Fibroblast of pulmonary artery (primary cell): ENCODE results near the gene PCDHGA8.
"Not testable (repeated sequence)": the region's sequence is repeated elsewhere in the genome, so short reads cannot be mapped to it uniquely, and the experiment has no call there.

Experiments
- DNase-seq: peaks from one replicate; pipeline ENCODE4 v3.0.0-alpha.2; 2010; ENCODE audit warnings: low read depth
- H3K4me3 ChIP-seq: replicated peaks from 2 replicates; pipeline ENCODE4 v1.5.1; 2011; ENCODE audit warnings: low read depth, mild to moderate bottlenecking, control low read depth, low read length, moderate library complexity
- TF ChIP-seq, protein P1 (sequence below): IDR thresholded peaks from 2 replicates; pipeline ENCODE4 v1.5.1; 2011; ENCODE audit warnings: mild to moderate bottlenecking, control low read depth, low read length, inconsistent platforms; ENCODE audit errors: missing control alignments

The PCDHGA8 gene

DNA sequence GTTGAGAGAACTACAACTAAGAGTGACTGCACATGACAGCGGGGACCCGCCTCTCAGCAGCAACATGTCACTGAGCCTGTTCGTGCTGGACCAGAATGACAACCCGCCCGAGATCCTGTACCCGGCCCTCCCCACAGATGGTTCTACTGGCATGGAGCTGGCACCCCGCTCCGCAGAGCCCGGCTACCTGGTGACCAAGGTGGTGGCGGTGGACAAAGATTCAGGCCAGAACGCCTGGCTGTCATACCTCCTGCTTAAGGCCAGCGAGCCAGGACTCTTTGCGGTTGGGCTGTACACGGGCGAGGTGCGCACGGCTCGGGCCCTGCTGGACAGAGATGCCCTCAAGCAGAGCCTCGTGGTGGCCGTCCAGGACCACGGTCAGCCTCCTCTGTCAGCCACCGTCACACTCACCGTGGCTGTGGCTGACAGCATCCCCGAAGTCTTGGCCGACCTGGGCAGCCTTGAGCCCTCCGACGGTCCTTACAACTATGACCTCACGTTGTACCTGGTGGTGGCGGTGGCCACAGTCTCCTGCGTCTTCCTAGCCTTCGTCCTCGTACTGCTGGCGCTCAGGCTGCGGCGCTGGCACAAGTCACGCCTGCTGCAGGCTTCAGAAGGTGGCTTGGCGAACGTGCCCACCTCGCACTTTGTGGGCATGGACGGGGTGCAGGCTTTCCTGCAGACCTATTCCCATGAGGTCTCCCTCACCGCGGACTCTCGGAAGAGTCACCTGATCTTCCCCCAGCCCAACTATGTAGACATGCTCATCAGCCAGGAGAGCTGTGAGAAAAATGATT is 7.8 kb upstream of the PCDHGA8 start:
- H3K4me3 ChIP-seq = no peak overlapping the region
- DNase-seq = no peak
- TF ChIP-seq, protein P1, sequence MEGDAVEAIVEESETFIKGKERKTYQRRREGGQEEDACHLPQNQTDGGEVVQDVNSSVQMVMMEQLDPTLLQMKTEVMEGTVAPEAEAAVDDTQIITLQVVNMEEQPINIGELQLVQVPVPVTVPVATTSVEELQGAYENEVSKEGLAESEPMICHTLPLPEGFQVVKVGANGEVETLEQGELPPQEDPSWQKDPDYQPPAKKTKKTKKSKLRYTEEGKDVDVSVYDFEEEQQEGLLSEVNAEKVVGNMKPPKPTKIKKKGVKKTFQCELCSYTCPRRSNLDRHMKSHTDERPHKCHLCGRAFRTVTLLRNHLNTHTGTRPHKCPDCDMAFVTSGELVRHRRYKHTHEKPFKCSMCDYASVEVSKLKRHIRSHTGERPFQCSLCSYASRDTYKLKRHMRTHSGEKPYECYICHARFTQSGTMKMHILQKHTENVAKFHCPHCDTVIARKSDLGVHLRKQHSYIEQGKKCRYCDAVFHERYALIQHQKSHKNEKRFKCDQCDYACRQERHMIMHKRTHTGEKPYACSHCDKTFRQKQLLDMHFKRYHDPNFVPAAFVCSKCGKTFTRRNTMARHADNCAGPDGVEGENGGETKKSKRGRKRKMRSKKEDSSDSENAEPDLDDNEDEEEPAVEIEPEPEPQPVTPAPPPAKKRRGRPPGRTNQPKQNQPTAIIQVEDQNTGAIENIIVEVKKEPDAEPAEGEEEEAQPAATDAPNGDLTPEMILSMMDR = no peak

DNA sequence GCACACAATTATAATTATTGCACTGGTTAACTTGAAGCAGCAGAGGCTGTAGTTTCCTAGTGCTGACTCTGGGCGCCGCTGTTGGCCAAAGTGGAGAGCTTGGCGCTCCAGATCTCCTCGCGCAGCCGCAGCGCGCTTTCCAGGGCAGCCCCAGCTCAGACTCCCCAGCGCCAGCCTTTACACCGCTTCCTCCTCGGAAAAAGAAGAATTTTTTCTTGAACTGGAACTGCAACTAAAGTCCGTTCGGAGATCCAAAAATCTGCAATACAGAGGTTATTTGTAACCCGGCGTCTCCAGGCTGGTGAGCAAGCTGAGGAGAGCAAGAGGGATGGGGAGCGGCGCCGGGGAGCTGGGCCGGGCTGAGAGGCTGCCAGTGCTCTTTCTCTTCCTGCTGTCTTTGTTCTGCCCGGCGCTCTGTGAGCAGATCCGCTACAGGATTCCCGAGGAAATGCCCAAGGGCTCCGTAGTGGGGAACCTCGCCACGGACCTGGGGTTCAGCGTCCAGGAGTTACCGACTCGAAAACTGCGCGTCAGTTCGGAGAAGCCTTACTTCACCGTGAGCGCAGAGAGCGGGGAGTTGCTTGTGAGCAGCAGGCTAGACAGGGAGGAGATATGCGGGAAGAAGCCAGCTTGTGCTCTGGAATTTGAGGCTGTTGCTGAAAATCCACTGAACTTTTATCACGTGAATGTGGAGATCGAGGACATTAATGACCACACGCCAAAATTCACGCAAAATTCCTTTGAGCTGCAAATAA is 4.7 kb upstream of the PCDHGA8 start, which contains the start of gene PCDHGB4:
PCDHGB4 (plus strand) TSS at position 142 of the 755 bp plus-strand sequence; CDS start at position 329, 187 bp downstream.
- H3K4me3 ChIP-seq = peak within 1 kb of the TSS; percentile 57

DNA sequence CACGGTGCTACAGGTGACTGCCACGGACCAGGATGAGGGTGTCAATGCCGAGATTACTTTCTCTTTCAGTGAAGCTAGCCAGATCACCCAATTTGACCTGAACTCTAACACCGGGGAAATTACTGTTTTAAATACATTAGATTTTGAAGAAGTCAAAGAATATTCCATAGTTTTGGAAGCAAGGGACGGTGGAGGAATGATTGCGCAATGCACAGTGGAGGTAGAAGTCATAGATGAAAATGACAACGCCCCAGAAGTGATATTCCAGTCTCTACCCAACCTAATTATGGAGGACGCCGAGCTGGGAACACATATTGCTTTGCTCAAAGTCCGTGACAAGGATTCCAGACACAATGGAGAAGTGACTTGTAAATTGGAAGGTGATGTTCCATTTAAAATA is 3.8 kb upstream of the PCDHGA8 start:
- DNase-seq = no peak
- no peak overlapping the region for H3K4me3 ChIP-seq
- TF ChIP-seq, protein P1 = no peak

More for the DNA sequence above, 4.7 kb upstream of the PCDHGA8 start, which contains the start of gene PCDHGB4:
- TF ChIP-seq, protein P1 = peak; percentile 59
- DNase-seq = peak; percentile 74

DNA sequence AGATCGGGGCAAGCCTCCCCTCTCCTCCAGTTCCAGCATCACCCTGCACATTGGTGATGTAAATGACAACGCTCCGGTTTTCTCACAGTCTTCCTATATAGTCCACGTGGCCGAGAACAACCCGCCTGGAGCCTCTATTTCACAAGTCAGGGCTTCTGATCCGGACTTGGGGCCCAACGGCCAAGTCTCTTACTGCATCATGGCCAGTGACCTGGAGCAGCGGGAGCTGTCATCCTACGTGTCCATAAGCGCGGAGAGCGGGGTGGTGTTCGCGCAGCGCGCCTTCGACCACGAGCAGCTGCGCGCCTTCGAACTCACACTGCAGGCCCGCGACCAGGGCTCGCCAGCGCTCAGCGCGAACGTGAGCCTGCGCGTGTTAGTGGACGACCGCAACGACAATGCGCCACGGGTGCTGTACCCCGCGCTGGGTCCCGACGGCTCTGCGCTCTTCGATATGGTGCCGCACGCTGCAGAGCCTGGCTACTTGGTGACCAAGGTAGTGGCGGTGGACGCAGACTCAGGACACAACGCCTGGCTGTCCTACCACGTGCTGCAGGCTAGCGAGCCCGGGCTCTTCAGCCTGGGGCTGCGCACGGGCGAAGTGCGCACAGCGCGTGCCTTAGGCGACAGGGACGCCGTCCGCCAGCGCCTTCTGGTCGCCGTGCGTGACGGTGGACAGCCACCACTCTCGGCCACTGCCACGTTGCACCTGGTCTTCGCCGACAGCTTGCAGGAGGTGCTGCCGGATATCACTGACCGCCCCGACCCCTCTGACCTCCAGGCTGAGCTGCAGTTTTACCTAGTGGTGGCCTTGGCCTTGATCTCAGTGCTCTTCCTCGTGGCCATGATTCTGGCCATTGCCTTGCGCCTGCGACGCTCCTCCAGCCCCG is 3.0 kb upstream of the PCDHGA8 start:
- H3K4me3 ChIP-seq = no peak overlapping the region
- DNase-seq = no peak
- TF ChIP-seq, protein P1 = no peak

DNA sequence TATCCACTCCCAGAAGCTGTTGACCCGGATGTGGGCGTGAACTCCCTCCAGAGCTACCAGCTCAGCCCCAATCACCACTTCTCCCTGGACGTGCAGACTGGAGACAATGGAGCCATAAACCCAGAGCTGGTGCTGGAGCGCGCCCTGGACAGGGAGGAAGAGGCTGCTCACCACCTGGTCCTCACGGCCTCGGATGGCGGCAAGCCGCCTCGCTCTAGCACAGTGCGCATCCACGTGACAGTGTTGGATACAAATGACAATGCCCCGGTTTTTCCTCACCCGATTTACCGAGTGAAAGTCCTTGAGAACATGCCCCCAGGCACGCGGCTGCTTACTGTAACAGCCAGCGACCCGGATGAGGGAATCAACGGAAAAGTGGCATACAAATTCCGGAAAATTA is 834 bp downstream of the PCDHGA8 start:
- no peak for DNase-seq
- H3K4me3 ChIP-seq = no peak overlapping the region
- TF ChIP-seq, protein P1 = no peak

DNA sequence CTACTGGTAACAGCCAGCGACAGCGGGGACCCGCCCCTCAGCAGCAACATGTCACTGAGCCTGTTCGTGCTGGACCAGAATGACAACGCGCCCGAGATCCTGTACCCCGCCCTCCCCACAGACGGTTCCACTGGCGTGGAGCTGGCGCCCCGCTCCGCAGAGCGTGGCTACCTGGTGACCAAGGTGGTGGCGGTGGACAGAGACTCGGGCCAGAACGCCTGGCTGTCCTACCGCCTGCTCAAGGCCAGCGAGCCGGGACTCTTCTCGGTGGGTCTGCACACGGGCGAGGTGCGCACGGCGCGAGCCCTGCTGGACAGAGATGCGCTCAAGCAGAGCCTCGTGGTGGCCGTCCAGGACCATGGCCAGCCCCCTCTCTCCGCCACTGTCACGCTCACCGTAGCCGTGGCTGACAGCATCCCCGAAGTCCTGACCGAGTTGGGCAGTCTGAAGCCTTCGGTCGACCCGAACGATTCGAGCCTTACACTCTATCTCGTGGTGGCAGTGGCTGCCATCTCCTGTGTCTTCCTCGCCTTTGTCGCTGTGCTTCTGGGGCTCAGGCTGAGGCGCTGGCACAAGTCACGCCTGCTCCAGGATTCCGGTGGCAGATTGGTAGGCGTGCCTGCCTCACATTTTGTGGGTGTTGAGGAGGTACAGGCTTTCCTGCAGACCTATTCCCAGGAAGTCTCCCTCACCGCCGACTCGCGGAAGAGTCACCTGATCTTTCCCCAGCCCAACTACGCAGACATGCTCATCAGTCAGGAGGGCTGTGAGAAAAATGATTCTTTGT is 2.2 kb downstream of the PCDHGA8 start:
- not testable (repeated sequence) for DNase-seq, H3K4me3 ChIP-seq
